ENCODE results near the gene CPXM1.

Gene CPXM1

DNA sequence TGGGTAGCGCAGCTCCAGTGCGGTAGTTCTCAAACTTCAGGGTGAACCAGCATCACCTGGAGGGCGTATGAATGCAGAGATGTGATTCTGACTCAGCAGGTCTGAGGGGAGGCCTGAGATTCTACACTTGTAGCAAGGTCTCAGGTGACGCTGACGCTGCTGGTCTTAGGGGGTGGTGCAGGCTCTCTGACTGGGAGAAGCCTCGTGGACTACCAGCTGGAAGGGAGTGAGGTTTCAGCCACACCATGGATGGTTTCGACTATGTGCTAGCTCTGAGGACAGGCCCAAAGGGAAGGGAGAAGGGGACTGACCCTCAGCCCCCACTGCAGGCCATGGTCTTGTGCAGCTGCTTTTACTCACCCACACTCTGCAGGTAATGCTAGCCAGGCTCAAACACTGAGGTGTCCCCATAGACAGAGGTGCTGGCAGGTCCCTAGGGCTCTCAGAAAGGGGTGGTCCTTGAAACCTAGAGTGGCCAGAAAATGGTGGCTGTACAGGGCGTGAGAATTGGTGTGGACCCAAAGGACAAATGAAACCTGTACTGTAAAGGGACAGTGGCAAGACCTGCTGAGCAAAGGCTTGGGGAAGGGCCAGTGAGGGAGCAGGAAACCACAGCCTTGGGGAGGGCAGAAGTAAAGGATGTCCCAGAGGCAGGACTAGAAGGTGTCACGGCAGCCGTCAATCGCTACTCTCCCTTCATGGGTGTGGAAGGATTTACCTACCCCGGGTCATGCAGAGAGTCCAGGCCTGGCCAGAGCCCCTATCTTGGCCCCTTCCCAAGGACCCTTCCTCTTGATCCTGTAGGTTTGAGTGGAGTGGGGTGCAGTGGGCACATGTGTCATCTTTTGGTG is 55.1 kb downstream of the CPXM1 start:
- TF ChIP-seq, protein P1, sequence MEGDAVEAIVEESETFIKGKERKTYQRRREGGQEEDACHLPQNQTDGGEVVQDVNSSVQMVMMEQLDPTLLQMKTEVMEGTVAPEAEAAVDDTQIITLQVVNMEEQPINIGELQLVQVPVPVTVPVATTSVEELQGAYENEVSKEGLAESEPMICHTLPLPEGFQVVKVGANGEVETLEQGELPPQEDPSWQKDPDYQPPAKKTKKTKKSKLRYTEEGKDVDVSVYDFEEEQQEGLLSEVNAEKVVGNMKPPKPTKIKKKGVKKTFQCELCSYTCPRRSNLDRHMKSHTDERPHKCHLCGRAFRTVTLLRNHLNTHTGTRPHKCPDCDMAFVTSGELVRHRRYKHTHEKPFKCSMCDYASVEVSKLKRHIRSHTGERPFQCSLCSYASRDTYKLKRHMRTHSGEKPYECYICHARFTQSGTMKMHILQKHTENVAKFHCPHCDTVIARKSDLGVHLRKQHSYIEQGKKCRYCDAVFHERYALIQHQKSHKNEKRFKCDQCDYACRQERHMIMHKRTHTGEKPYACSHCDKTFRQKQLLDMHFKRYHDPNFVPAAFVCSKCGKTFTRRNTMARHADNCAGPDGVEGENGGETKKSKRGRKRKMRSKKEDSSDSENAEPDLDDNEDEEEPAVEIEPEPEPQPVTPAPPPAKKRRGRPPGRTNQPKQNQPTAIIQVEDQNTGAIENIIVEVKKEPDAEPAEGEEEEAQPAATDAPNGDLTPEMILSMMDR (IDR thresholded peaks at IDR 0.05; ENCODE audit: insufficient read depth, low read depth, low read length, missing control alignments): no peak
- H3K4me3 ChIP-seq (ENCODE audit: low read depth, low read length): no peak overlapping the region
- DNase-seq (ENCODE audit: low read depth): no peak

Data from GM12865 (cell line).